ENCODE data around the gene HTRA2. TPM values are rescaled to one million over a fixed set of nuclear protein-coding genes. Genes with fewer than 3 reads are reported as not detected.

HTRA2 gene
- total RNA-seq, 1 donor from 2014 or later: 53.1 TPM

DNA sequence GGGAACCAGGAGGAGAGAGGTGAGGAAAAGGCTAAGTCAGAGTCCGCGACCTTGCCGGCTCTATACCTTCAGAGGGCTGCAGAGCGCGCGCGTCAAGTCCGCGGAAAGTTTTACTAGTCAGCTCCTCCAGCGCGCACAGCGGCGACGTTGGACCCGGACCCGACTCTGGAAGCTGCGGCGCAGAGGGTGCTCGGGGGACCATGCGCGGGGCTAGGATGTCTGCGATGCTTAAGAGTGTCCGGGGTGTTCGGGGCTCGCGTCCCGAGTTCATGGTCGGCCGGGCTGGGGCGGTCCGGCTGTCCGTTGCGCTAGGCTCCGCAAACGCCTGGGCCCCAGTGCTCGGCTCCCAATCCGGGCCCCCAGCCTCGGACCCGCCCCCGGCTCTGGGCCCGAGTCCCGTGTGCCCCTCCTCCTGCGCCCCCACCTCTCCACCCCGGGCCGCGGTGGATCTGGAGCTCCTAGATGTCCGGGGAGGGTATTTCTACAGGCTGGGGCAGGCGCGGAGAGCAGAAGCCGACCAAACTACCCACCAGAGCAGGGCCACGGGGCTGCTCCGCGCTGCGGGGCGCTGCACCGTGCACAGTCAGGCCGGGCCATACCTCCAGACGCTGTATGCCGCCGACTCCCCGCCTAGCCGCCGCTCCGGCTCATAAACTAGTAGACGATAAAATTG is 30.3 kb upstream of the HTRA2 start, which contains the start of gene LBX2:
Gene LBX2 (minus strand): TSS at position 337 of the 673 bp plus-strand sequence. CDS start 66 bp downstream, at position 271.
- Mint-ChIP-seq H3K4me3 (peak within 1 kb of the TSS; percentile 87), H3K36me3 (ENCODE audit: low read depth) (peaks cover 8% of the 10 kb centered on the region), H3K4me1 (peaks cover 48% of the 10 kb centered on the region), H3K27me3 (peaks cover 32% of the 10 kb centered on the region), H3K9me3 (no peaks in the 10 kb centered on the region), H3K27ac (peak within 1 kb of the TSS; percentile 62)
- DNase-seq (no peak), ATAC-seq (ENCODE audit: low read depth) (peak; percentile 16)
- TF ChIP-seq, protein P1, sequence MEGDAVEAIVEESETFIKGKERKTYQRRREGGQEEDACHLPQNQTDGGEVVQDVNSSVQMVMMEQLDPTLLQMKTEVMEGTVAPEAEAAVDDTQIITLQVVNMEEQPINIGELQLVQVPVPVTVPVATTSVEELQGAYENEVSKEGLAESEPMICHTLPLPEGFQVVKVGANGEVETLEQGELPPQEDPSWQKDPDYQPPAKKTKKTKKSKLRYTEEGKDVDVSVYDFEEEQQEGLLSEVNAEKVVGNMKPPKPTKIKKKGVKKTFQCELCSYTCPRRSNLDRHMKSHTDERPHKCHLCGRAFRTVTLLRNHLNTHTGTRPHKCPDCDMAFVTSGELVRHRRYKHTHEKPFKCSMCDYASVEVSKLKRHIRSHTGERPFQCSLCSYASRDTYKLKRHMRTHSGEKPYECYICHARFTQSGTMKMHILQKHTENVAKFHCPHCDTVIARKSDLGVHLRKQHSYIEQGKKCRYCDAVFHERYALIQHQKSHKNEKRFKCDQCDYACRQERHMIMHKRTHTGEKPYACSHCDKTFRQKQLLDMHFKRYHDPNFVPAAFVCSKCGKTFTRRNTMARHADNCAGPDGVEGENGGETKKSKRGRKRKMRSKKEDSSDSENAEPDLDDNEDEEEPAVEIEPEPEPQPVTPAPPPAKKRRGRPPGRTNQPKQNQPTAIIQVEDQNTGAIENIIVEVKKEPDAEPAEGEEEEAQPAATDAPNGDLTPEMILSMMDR (IDR thresholded peaks at IDR 0.05): no peak
- intact Hi-C loops (cut with micrococcal nuclease): loop anchor here (2.0 kb wide), 1 partner anchor 15 kb away; the partner anchor contains the start of gene TLX2
- CTCF ChIA-PET: interaction anchor here (0.9 to 1.5 kb wide), 2 partner anchors 17 to 32 kb away, joined by 3 to 5 read pairs; partner anchors contain the start of genes CCDC142 and TTC31
- POLR2A ChIA-PET: interaction anchor here (0.7 to 2.5 kb wide), 9 partner anchors 10 to 294 kb away, joined by 3 to 11 read pairs (median 3); partner anchors contain the start of genes AUP1, HTRA2 and MRPL53

DNA sequence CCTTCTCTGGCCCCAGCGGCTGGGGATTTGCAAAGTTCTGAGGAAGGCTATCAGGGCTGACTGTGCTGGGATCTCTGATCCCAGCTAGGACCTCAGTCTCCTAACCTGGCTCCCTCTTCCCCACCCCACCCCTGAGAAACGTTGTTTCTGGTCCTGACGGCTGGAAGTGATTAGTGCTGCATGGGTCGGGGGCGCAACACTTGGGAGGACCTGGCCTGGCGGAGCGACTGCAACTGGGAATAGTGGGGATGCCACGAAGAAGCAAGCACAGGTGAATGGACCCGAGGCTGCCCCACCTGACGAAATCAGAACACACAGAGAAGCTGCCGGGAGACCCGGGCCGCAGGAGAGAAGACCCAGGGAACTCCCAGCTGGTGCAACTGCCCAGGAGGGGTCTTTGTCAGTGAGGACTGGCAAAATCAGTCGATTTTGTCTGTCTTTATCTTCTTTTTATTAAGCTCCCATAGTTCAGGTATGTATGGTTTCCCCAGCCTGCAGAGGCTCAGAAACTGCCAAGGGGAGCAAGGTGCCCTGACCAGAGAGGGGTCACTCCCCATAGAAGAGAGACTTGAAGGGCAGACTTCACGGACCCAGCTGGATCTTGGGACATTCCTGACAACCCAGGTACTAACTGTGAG is 29.7 kb upstream of the HTRA2 start:
- H3K36me3 Mint-ChIP-seq (ENCODE audit: low read depth): peaks cover 14% of the 10 kb centered on the region
- TF ChIP-seq, protein P1 (IDR thresholded peaks at IDR 0.05): no peak
- no peak for ATAC-seq (ENCODE audit: low read depth)
- H3K9me3 Mint-ChIP-seq: no peaks in the 10 kb centered on the region
- peaks cover 54% of the 10 kb centered on the region for H3K4me1 Mint-ChIP-seq
- CTCF ChIA-PET: interaction anchor here (0.9 to 1.5 kb wide), 3 partner anchors 17 to 85 kb away, joined by 3 to 5 read pairs (median 3); partner anchors contain the start of genes CCDC142 and TTC31
- POLR2A ChIA-PET: interaction anchor here (1.0 to 2.5 kb wide), 9 partner anchors 9 to 88 kb away, joined by 3 to 11 read pairs (median 4); partner anchors contain the start of genes AUP1, CCDC142, HTRA2 and MRPL53
- no peak overlapping the region for H3K27ac Mint-ChIP-seq
- peak overlapping the region; percentile 32 for H3K4me3 Mint-ChIP-seq
- DNase-seq: no peak
- intact Hi-C loops (cut with micrococcal nuclease): loop anchor here (2.0 to 10.0 kb wide), 3 partner anchors 15 to 335 kb away; partner anchors contain the start of genes HK2, SEMA4F and TLX2
- H3K27me3 Mint-ChIP-seq: peaks cover 38% of the 10 kb centered on the region

DNA sequence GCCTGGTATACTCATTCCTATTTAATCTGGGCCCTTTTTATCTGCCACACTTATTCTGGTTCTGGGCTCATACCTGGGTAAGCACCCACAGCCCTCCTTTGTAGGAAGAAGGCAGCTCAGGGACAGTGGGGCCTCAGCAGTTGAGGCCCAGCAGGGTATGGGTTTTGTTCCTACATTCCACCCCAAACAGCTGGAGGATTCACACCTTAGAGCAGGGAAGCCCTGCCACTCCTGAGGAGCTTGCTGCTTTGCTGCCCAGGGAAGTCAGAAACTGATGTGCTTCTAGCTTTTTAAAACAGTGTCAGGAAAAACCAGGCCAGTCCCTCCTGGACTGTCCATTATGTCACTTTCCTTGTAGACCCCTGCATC is 29.2 kb upstream of the HTRA2 start:
- ChIA-PET POLR2A (interaction anchor here (0.7 to 2.5 kb wide), 8 partner anchors 8 to 87 kb away, joined by 3 to 11 read pairs (median 4); partner anchors contain the start of genes AUP1, CCDC142, HTRA2 and MRPL53), CTCF (interaction anchor here (1.1 to 1.5 kb wide), 4 partner anchors 29 to 90 kb away, joined by 3 to 5 read pairs (median 4); partner anchors contain the start of genes AUP1 and HTRA2)
- Mint-ChIP-seq H3K9me3 (no peaks in the 10 kb centered on the region), H3K4me3 (no peak overlapping the region), H3K27ac (no peak overlapping the region), H3K4me1 (peaks cover 59% of the 10 kb centered on the region), H3K27me3 (peaks cover 38% of the 10 kb centered on the region), H3K36me3 (ENCODE audit: low read depth) (peaks cover 19% of the 10 kb centered on the region)
- no peak for ATAC-seq (ENCODE audit: low read depth)
- DNase-seq: no peak
- intact Hi-C loops (cut with micrococcal nuclease): loop anchor here (10.0 kb wide), 2 partner anchors 154 to 334 kb away; partner anchors contain the start of genes HK2 and SEMA4F
- TF ChIP-seq, protein P1 (IDR thresholded peaks at IDR 0.05): no peak

DNA sequence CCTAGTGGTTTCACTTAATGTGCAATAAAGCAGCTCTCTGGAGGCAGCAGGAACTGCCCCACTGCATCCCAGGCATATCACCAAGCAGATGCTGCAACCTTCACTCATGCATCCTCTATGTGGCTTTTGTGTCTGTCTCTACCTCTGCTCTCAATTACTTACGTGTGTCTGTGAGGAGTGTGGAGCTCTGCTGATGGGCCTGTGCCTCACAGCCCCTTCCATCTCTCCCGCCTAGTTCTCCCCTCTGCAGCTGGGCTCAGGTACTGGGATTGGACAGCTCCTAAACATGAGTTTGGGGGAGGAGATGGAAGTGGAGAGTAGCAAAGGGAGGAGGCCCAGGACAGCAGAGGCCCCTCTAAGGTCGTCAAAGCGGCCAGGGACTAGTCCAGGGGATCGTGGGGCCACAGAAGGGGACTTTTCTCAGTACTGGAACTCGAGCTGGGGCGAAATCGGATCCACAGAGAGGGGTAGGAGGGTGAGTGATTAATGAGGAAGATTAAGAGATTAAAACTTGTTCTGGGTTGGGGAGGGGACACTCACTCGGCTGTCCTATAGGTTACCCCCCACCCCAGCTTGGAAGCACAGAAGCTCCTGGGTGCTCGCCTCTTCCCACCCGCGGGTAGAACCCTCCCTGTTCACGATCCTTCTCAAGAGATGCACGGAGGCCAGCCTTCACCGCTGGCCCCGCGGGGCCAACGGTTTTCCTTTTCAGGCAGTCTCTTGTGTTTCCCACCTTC is 28.2 kb upstream of the HTRA2 start:
- ATAC-seq (ENCODE audit: low read depth) (no peak), DNase-seq (no peak)
- H3K4me3 Mint-ChIP-seq: peak overlapping the region; percentile 81
- TF ChIP-seq, protein P1 (IDR thresholded peaks at IDR 0.05): no peak
- no peak overlapping the region for H3K27ac Mint-ChIP-seq
- no peaks in the 10 kb centered on the region for H3K9me3 Mint-ChIP-seq
- H3K36me3 Mint-ChIP-seq (ENCODE audit: low read depth): peaks cover 22% of the 10 kb centered on the region
- H3K27me3 Mint-ChIP-seq: peaks cover 38% of the 10 kb centered on the region
- CTCF ChIA-PET: interaction anchor here (1.1 to 1.4 kb wide), 3 partner anchors 28 to 89 kb away, joined by 3 to 4 read pairs (median 3); partner anchors contain the start of genes AUP1 and HTRA2
- peaks cover 62% of the 10 kb centered on the region for H3K4me1 Mint-ChIP-seq
- POLR2A ChIA-PET: interaction anchor here (0.6 to 2.3 kb wide), 6 partner anchors 11 to 96 kb away, joined by 3 to 10 read pairs (median 4); partner anchors contain the start of genes AUP1, CCDC142, HTRA2 and MRPL53
- intact Hi-C loops (cut with micrococcal nuclease): loop anchor here (10.0 kb wide), 2 partner anchors 153 to 333 kb away; partner anchors contain the start of genes HK2 and SEMA4F

Data from activated B cell treated with CpG ODN at 0.5 μM for 24 hours (primary cell).